ENCODE data around the gene SPATA3.

SPATA3 gene

GRCh38 chr2:230968921-230969658 is 26.8 kb upstream of the SPATA3 start:
- DNase-seq, result no peak

DNA sequence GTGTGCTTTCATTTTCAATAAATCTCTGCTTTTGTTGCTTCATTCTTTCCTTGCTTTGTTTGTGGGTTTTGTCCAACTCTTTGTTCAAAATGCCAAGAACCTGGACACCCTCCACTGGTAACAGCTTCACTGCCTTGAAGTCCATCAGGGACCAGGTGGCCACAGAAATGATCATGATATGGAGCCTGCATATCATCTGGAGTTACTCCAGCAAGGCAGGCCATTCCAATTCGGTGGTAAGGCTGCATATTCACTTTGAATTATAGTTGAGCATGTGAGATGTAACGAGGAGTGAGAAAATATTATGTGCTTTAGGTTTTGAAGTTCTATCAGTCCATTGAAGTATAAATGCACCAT is 26.3 kb upstream of the SPATA3 start:
- DNase-seq, result no peak

DNA sequence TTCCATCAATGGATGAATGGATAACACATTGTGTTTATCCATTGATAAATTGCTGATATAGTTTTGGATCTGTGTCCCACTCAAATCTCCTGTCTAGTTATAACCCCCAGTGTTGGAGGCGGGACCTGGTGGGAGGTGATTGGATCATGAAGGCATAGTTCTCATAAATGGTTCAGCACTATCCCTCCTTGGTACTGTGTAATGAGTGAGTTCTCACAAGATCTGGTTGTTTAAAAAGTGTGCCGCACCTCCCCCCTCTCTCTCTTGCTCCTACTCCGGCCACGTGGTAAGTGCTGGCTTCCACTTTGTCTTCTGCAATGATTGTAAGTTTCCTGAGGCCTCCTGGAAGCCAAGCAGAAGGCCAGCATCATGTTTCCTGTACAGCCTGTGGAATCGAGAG is 23.9 kb upstream of the SPATA3 start:
- DNase-seq, result no peak

GRCh38 chr2:230974096-230974913 is 21.6 kb upstream of the SPATA3 start:
- peak; percentile 63 for DNase-seq

DNA sequence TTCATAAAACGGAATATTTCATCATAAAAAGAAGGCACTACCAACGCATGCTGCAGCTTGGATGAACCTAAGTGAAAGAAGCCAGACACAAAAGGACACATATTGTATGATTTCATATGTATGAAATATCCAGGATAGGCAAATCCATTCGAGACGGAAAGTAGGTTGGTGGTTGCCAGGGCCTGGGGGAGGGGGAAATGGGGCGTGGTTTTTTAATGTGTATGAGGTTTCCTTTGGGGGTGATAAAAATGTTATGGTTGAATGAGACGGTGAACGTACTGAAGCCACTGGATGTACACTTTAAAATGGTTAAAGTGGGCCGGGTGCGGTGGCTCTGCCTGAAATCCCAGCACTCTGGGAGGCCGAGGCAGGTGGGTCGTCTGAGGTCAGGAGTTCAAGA is 20.0 kb upstream of the SPATA3 start:
- DNase-seq, result no peak

- DNase-seq, result no peak
Measured at GRCh38 chr2:230976671-230977171, 19.2 kb upstream of the SPATA3 start.

DNA sequence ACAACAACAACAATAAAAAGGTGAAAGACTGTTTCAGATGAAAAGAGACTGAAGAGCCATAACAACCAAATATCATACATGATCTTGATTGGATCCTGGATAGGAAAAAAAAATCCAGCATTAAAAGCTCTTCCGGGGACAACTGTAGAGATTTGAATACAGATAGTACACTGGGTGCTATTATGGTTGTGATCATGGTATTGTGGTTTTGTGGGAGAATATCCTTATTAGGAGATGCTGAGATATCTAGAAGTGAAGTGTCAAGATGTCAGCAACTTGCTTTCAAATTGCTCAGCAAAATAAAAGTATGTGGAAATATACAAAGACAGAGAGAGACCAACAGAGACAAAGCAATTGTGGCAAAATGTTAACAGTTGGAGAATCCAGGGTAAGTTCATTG is 15.5 kb upstream of the SPATA3 start:
- no peak for DNase-seq

GRCh38 chr2:230981704-230982103 is 14.2 kb upstream of the SPATA3 start:
- DNase-seq, result no peak

GRCh38 chr2:230982126-230982525 is 13.8 kb upstream of the SPATA3 start:
- DNase-seq, result no peak

- DNase-seq, result no peak
Measured at GRCh38 chr2:230982528-230982927, 13.4 kb upstream of the SPATA3 start.

DNA sequence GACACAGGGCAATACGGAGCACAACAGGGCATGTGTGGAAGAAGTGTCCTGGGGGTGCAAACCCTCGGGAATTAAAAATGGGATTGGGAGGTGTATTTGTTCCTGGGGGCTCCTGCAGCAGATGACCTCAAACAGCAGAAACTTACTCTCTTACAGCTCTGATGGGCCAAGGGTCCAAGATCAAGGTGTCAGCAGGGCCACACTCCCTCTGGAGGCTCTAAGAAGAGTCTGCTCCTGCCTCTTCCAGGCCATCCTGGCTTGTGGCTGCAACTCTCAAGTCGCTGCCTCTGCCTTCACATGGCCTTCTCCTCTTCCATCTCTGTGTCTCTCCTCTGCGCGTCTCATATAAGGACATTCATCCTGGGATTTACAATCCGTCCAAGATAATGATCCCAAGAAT is 12.4 kb upstream of the SPATA3 start:
- DNase-seq, result no peak

DNA sequence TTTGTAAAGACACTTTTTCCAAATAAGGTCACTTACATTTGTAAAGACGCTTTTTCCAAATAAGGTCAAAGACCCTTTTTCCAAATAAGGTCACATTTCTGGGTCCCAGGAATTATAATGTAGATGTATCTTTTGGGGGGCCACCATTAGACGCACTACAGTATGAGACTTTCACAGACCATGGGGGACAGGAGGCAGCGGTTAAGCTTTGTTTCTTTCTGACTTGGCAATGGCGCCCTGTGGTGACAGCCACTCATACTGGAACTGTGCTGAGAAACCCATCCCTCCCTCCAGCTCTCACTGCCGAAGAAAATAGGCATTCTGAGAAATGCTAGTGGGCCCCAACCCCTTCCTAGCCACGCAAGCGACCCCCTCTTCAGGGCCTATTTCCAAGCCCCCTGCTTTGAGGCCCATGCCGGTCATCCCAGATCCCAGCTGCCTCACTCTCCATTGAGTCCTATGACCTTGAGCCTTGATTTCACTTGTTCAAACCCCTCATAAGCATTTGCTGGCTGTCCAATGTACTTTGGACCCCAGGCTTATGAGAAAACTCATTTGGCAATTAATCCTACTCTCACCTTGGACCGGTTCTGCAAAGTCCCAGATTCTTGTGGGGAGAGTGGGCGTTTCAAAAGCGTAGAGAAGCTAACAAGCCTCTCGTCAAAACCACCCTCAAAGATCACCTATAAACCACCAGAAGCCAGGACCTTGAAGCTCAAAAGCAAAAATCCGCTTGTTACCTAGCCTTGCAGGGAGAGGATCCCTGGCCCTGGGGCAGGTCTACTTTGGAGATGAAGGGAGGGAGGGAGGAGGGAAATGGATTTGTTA is 11.3 kb upstream of the SPATA3 start:
- DNase-seq, result peak; percentile 44

DNA sequence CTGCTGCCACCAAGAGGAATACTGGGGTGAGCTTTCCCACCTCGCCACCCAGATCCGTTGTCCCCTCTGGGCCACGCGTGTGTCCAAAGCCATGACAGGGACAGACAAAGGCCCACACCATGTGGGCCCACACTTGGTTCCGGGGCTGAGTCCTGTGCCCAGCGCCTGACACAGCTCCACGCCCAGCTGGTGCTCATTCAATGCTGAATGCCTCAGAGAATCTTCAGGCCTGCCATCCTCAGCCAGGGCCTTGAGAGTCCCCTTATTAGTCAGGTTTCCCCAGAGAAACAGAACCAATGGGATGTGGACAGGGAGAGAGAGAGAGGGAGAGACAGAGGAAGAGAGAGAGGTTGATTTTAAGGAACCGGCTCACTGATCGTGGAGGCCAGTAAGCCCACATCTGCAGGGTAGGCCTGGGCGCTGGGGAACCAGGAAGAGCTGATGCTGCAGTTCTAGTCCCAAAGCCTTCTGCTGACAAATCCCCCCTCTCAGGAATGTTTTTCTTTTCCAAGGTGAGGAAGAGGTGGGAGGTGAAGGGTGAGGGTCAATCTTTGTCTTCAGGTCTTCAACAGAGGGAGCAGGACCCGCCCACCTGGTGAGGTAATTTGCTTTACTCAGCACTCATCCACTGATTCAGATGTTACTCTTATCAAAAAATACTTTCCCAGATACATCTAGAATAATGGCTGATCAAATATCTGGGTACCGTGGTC is 10.2 kb upstream of the SPATA3 start:
- no peak for DNase-seq

GRCh38 chr2:230986520-230987136 is 9.3 kb upstream of the SPATA3 start:
- DNase-seq, result no peak

GRCh38 chr2:230987137-230988020 is 8.5 kb upstream of the SPATA3 start:
- peak; percentile 85 for DNase-seq

GRCh38 chr2:230989731-230990130 is 6.2 kb upstream of the SPATA3 start:
- no peak for DNase-seq

DNA sequence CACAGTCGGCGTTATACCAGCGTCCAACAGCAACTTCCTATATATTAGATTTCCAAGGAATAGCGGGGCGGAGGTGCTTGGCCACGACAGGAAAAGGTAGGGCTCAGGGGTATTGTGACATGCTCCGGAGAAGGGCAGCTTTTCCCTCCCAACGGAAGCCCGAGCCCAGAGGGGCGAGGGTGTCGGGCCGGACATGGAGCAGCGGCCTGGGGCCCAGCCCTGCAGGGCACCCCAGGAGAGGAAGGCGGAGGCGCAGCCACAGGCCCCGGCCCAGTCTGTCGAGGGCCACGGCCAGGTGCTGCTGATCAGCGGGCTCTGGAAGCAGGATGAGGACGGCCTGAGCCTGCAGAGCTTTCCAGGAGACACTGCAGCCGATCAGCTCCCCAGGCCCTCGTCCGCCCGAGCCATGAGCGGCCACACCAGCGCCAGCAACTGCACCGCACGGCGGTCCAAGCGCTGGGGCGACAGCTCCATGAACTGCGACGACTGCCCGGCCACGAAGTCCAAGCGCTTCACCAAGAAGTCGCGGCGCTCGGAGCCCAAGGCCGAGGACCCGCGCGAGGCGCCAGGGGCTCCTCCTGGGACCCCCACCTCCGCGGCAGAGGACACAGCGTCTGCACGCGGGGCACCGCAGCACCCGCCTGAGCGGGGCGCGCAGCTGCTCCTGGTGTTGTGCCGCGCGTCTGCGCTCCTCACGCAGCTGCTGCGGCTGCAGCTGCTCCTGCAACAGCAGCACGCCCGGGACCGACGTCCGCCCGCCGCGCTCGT is 5.6 kb upstream of the SPATA3 start:
- no peak for DNase-seq

- DNase-seq, result no peak
Measured at GRCh38 chr2:230990899-230991150, 5.1 kb upstream of the SPATA3 start.

DNA sequence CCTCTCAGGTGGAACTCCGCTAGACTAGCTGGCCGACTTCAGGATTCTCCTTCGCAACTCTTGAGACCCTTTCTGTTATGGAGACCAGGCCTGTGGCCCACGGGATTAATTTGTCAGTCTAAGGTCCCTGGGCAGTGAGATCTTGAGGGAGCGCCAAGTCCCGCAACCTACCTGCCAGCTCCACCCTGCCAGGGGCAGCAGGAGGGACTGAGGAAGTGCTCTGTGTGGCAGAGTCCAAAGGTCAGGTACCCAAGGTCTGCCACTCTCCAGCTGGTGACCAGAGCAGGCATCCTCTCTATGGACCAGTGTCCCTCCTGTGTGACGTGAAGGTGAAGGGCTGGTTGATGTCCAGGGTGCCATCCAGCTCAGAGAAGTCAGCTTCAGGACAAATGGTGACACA is 4.3 kb upstream of the SPATA3 start:
- no peak for DNase-seq

DNA sequence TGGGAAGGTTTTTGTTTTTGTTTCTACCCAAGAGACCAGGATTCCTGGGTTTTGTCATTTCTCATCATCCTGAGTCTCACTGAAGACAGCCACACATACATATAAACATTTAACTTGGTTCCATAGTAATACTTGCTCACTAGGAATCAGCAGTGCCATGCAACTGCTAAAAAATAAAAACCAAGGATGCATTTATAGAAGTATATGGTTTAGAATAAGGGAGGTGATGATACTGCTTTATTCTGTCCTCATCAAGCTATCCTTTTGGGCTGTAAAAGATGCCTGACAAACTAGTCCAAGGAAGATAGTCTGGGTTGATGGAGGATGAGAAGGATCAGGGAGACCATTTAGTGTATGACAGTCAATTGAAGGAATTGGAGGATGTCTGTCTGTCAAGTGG is 740 bp downstream of the SPATA3 start:
- no peak for DNase-seq

DNA sequence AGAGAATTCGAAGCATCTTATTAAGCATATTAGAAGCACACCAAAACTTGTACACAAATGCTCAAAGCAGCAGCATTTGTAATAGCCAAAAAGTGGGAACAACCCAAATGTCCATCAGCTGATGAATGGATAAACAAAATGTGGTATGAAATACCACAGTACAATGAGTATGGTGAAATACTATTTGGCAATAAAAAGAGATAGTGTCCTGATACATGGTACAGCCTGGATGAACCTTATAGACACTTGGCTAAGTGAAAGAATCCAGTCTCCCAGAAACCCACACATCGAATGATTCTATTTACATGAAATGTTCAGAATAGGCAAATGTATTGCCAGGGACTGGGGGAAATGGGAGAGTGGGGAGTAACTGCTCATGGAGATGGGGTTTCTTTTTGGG is 3.0 kb downstream of the SPATA3 start:
- no peak for DNase-seq
